Common myeloid progenitor, CD34-positive (primary cell): Measurements from ENCODE around the gene TTC28.

Source experiments
- CTCF ChIA-PET: fragments of 350-600 bp; sonication (Branson Sonifier 250); formaldehyde crosslinking; loops from one replicate; lab custom pipeline; 2021; ENCODE audit warnings: antibody characterized with exemption; lab: Charles Lee
- POLR2A ChIA-PET: fragments of 350-600 bp; sonication (Branson Sonifier 250); formaldehyde crosslinking; loops from one replicate; lab custom pipeline; 2021; ENCODE audit warnings: antibody characterized with exemption; lab: Charles Lee
- DNase-seq, 3 donors: peaks; one replicate each; pipeline versions ENCODE4 v3.0.0 to v3.0.0-alpha.2; 2013
- H3K27ac ChIP-seq, 2 experiments: 1 replicate in 1 of 2; 2 replicates in 1 of 2; pipeline ENCODE4 v1.7.0; 2013; ENCODE audit warnings: inconsistent platforms in 2 of 2, low read length in 2 of 2, mild to moderate bottlenecking in 2 of 2, low read depth in 1 of 2, moderate library complexity in 1 of 2; ENCODE audit not compliant: severe bottlenecking in 2 of 2, insufficient read depth in 1 of 2, poor library complexity in 1 of 2
- H3K27me3 ChIP-seq, 5 experiments: replicated peaks in 2 of 5; 1 replicate in 3 of 5; 2 replicates in 2 of 5; pipeline versions ENCODE4 v1.6.1 to v1.7.0; 2013; ENCODE audit warnings: low read length in 4 of 5, mild to moderate bottlenecking in 2 of 5, moderate library complexity in 2 of 5, inconsistent platforms in 1 of 5; ENCODE audit not compliant: insufficient read depth in 5 of 5, control insufficient read depth in 4 of 5
- H3K36me3 ChIP-seq, 4 experiments: 1 replicate in 2 of 4; 2 replicates in 2 of 4; pipeline versions ENCODE4 v1.6.1 to v1.7.0; 2013; ENCODE audit warnings: low read length in 3 of 4, control low read depth in 1 of 4, mild to moderate bottlenecking in 1 of 4; ENCODE audit not compliant: control insufficient read depth in 4 of 4, insufficient read depth in 4 of 4
- H3K4me1 ChIP-seq, 4 experiments: 1 replicate in 3 of 4; 2 replicates in 1 of 4; pipeline versions ENCODE4 v1.6.1 to v1.7.1; 2013; ENCODE audit warnings: low read length in 3 of 4, mild to moderate bottlenecking in 3 of 4, control low read depth in 1 of 4, inconsistent platforms in 1 of 4, moderate library complexity in 1 of 4; ENCODE audit not compliant: control insufficient read depth in 4 of 4, insufficient read depth in 4 of 4; ENCODE audit errors: control extremely low read depth in 1 of 4
- H3K4me3 ChIP-seq, 7 experiments: 1 replicate in 4 of 7; 2 replicates in 3 of 7; pipeline versions ENCODE4 v1.5.1 to v1.7.0; 2013; ENCODE audit warnings: mild to moderate bottlenecking in 7 of 7, low read length in 6 of 7, moderate library complexity in 6 of 7, inconsistent platforms in 2 of 7, low read depth in 2 of 7, control low read depth in 1 of 7; ENCODE audit not compliant: insufficient read depth in 4 of 7, control insufficient read depth in 1 of 7; ENCODE audit errors: extremely low read depth in 1 of 7
- H3K9me3 ChIP-seq, 5 experiments: 1 replicate in 4 of 5; 2 replicates in 1 of 5; pipeline versions ENCODE4 v1.6.1 to v1.7.1; 2013; ENCODE audit warnings: low read length in 4 of 5, mild to moderate bottlenecking in 2 of 5, inconsistent platforms in 1 of 5, low read depth in 1 of 5, moderate library complexity in 1 of 5; ENCODE audit not compliant: control insufficient read depth in 4 of 5, insufficient read depth in 2 of 5; ENCODE audit errors: control extremely low read depth in 1 of 5
- WGBS: methylation state at CpG from one replicate; pipeline ENCODE4 v1.1.5; 2013; ENCODE audit not compliant: insufficient coverage; 5-methylcytosine and 5-hydroxymethylcytosine counted together

Gene TTC28

GRCh38 chr22:28714043-28714628 is 34.5 kb upstream of the TTC28 start:
- ChIA-PET POLR2A (interaction anchor here (0.7 kb wide), 1 partner anchor 92 kb away, joined by 3 read pairs; no protein-coding TSS in a partner anchor), CTCF (no interaction called here)
- H3K27ac ChIP-seq, result no peak overlapping the region
- H3K4me1 ChIP-seq, result no peaks in the 10 kb centered on the region
- WGBS, result no CpG with 5 or more reads among the region's 2 CpGs
- H3K9me3 ChIP-seq, result no peaks in the 10 kb centered on the region
- DNase-seq, result peak in 2 of 3 donors; percentile 3 to 8
- peaks cover 4 to 18% (median 12%) of the 10 kb centered on the region in 4 experiments for H3K36me3 ChIP-seq
- no peak overlapping the region for H3K4me3 ChIP-seq
- H3K27me3 ChIP-seq, result no peaks in the 10 kb centered on the region

- no peaks in the 10 kb centered on the region for H3K4me1 ChIP-seq
- no peak overlapping the region for H3K27ac ChIP-seq
- no peak overlapping the region for H3K4me3 ChIP-seq
- H3K36me3 ChIP-seq, result peaks cover 4 to 29% (median 16%) of the 10 kb centered on the region in 4 experiments
- POLR2A ChIA-PET, result no interaction called here
- WGBS, result 94% methylated on average over 3 of the region's 6 CpGs
- H3K9me3 ChIP-seq, result no peaks in the 10 kb centered on the region
- no peaks in the 10 kb centered on the region for H3K27me3 ChIP-seq
- DNase-seq, result no peak
- CTCF ChIA-PET, result no interaction called here
Observed at GRCh38 chr22:28711820-28712777, 32.5 kb upstream of the TTC28 start.

- H3K4me1 ChIP-seq, result no peaks in the 10 kb centered on the region
- WGBS, result no CpG with 5 or more reads among the region's 2 CpGs
- no peaks in the 10 kb centered on the region for H3K9me3 ChIP-seq
- no peak for DNase-seq
- POLR2A ChIA-PET, result no interaction called here
- no peak overlapping the region for H3K4me3 ChIP-seq
- CTCF ChIA-PET, result no interaction called here
- no peaks in the 10 kb centered on the region for H3K27me3 ChIP-seq
- H3K36me3 ChIP-seq, result peaks cover 2 to 32% (median 18%) of the 10 kb centered on the region in 4 experiments
- H3K27ac ChIP-seq, result no peak overlapping the region
Observed at GRCh38 chr22:28711341-28711740, 31.7 kb upstream of the TTC28 start.

- no peak for DNase-seq
- ChIA-PET POLR2A (no interaction called here), CTCF (interaction anchor here (1.2 to 1.6 kb wide), 2 partner anchors 9 to 11 kb away, joined by 3 to 6 read pairs; no protein-coding TSS in a partner anchor)
- H3K9me3 ChIP-seq, result no peaks in the 10 kb centered on the region
- H3K27me3 ChIP-seq, result no peaks in the 10 kb centered on the region
- no peak overlapping the region for H3K4me3 ChIP-seq
- H3K27ac ChIP-seq, result no peak overlapping the region
- no peaks in the 10 kb centered on the region for H3K4me1 ChIP-seq
- WGBS, result 100% methylated on average over 1 of the region's 3 CpGs
- H3K36me3 ChIP-seq, result peaks cover 2 to 36% (median 21%) of the 10 kb centered on the region in 4 experiments
Observed at GRCh38 chr22:28710576-28711191, 31.0 kb upstream of the TTC28 start.

GRCh38 chr22:28710107-28710506 is 30.5 kb upstream of the TTC28 start:
- Histone ChIP-seq H3K4me3 (no peak overlapping the region), H3K36me3 (peaks cover 4 to 36% (median 21%) of the 10 kb centered on the region in 4 experiments), H3K27ac (no peak overlapping the region), H3K4me1 (no peaks in the 10 kb centered on the region), H3K27me3 (no peaks in the 10 kb centered on the region), H3K9me3 (no peaks in the 10 kb centered on the region)
- DNase-seq, result no peak
- POLR2A ChIA-PET, result no interaction called here
- CTCF ChIA-PET, result interaction anchor here (1.2 to 1.6 kb wide), 2 partner anchors 9 to 11 kb away, joined by 3 to 6 read pairs; no protein-coding TSS in a partner anchor

- Histone ChIP-seq H3K4me1 (peaks cover 0 to 3% (median 0%) of the 10 kb centered on the region in 4 experiments), H3K36me3 (peaks cover 4 to 42% (median 24%) of the 10 kb centered on the region in 4 experiments), H3K4me3 (no peak overlapping the region), H3K27me3 (no peaks in the 10 kb centered on the region), H3K9me3 (no peaks in the 10 kb centered on the region), H3K27ac (no peak overlapping the region)
- ChIA-PET POLR2A (no interaction called here), CTCF (no interaction called here)
- no peak for DNase-seq
- 96% methylated on average over 3 of the region's 6 CpGs for WGBS
Observed at GRCh38 chr22:28706845-28707244, 27.2 kb upstream of the TTC28 start.
